HuH-7.5 (cell line): Measurements from ENCODE around the gene CMTM3.
"Not testable (repeated sequence)": the region's sequence is repeated elsewhere in the genome, so short reads cannot be mapped to it uniquely, and the experiment has no call there.

Source experiments
- DNase-seq: peaks from one replicate; pipeline ENCODE4 v3.0.0; 2011; ENCODE audit warnings: low spot score

The CMTM3 gene

GRCh38 chr16:66610111-66610820 lies 5.8 kb downstream of the CMTM3 start:
- no peak for DNase-seq

GRCh38 chr16:66611911-66612310 lies 7.4 kb downstream of the CMTM3 start:
- not testable (repeated sequence) for DNase-seq

- no peak for DNase-seq
These were observed 7.9 kb downstream of the CMTM3 start for GRCh38 chr16:66612422-66612821.

- no peak for DNase-seq
These were observed 9.8 kb downstream of the CMTM3 start for GRCh38 chr16:66614161-66614802.

GRCh38 chr16:66616169-66616568 lies 11.7 kb downstream of the CMTM3 start:
- no peak for DNase-seq

GRCh38 chr16:66616592-66616991 lies 12.1 kb downstream of the CMTM3 start:
- DNase-seq, result no peak

GRCh38 chr16:66617010-66617434 lies 12.5 kb downstream of the CMTM3 start:
- DNase-seq, result no peak

GRCh38 chr16:66617728-66618127 lies 13.2 kb downstream of the CMTM3 start:
- no peak for DNase-seq

- DNase-seq, result no peak
These were observed 14.3 kb downstream of the CMTM3 start for GRCh38 chr16:66618588-66619375.

- DNase-seq, result no peak
These were observed 15.3 kb downstream of the CMTM3 start for GRCh38 chr16:66619534-66620428.

- DNase-seq, result no peak
These were observed 15.9 kb downstream of the CMTM3 start for GRCh38 chr16:66620429-66620795.

GRCh38 chr16:66621973-66622372 lies 17.5 kb downstream of the CMTM3 start:
- DNase-seq, result no peak

- no peak for DNase-seq
These were observed 18.4 kb downstream of the CMTM3 start for GRCh38 chr16:66622863-66623262.

GRCh38 chr16:66623755-66624154 lies 19.3 kb downstream of the CMTM3 start:
- no peak for DNase-seq

- DNase-seq, result not testable (repeated sequence)
These were observed 23.3 kb downstream of the CMTM3 start for GRCh38 chr16:66627611-66628378.

GRCh38 chr16:66629856-66630255 lies 25.4 kb downstream of the CMTM3 start:
- no peak for DNase-seq

- not testable (repeated sequence) for DNase-seq
These were observed 26.2 kb downstream of the CMTM3 start for GRCh38 chr16:66630561-66631260.

GRCh38 chr16:66631558-66631957 lies 27.1 kb downstream of the CMTM3 start:
- DNase-seq, result not testable (repeated sequence)

GRCh38 chr16:66634527-66635196 lies 30.2 kb downstream of the CMTM3 start:
- DNase-seq, result no peak

- DNase-seq, result no peak
These were observed 30.9 kb downstream of the CMTM3 start for GRCh38 chr16:66635406-66635805.
